ENCODE measurements around the gene TEX44. TPM values are rescaled to one million over a fixed set of nuclear protein-coding genes. Genes with fewer than 3 reads are reported as not detected.

Gene TEX44
- total RNA-seq, 2 experiments from 2014 or later, result not detected

DNA sequence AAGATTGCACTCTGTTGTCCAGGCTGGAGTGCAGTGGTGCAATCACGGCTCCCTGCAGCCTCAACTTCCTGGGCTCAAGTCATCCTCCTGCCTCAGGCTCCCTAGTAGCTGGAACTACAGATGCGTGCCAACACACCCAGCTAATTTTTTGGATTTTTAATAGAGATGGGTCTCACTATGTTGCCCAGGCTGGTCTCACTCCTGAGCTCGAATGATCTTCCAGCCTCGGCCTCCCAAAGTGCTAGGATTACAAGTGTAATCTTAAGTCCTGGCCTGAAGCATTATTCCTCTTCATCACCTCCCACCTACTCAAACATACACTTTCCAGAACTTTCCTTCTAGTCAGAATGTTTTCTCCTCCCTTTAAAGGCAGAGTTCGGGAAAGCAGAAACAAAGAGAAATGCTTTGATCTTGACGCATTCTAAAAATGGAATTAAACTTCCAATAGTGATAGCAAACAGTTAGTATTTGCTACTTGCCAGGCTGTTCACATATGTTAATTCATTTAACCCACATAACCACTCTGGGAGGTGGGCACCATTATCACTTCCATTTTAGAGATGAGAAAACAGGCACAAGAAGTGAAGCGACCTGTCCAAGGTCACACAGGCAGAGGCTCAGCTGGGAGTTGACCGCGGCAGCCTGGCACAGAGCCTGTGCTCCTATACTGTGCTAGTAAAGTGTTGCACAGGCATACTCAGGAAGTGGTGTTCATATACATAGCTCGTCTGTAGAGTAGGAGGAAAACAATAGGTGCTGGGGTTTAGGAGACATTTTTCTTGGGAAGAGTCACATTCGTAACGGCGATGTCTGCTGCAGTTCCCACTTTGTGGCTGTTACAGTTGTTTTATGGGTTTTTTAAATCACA, 24.6 kb downstream of the TEX44 start:
- H3K9me3 Mint-ChIP-seq (ENCODE audit: low read depth), result no peaks in the 10 kb centered on the region
- CTCF ChIA-PET, result interaction anchor here (0.6 to 2.4 kb wide), 6 partner anchors 11 to 153 kb away, joined by 3 to 12 read pairs (median 3); partner anchors contain the start of gene NCL
- no peak overlapping the region for H3K4me3 Mint-ChIP-seq
- POLR2A ChIA-PET, result interaction anchor here (0.7 to 1.1 kb wide), 2 partner anchors 95 to 111 kb away, joined by 3 read pairs; no protein-coding TSS in a partner anchor
- no peaks in the 10 kb centered on the region for H3K36me3 Mint-ChIP-seq (ENCODE audit: low read depth)
- ATAC-seq (no peak), DNase-seq (no peak)
- intact Hi-C loops (cut with DNase I, micrococcal nuclease), result no loop called here
- peak overlapping the region; percentile 59 for H3K27ac Mint-ChIP-seq
- H3K27me3 Mint-ChIP-seq, result no peaks in the 10 kb centered on the region
- peaks cover 56% of the 10 kb centered on the region for H3K4me1 Mint-ChIP-seq

DNA sequence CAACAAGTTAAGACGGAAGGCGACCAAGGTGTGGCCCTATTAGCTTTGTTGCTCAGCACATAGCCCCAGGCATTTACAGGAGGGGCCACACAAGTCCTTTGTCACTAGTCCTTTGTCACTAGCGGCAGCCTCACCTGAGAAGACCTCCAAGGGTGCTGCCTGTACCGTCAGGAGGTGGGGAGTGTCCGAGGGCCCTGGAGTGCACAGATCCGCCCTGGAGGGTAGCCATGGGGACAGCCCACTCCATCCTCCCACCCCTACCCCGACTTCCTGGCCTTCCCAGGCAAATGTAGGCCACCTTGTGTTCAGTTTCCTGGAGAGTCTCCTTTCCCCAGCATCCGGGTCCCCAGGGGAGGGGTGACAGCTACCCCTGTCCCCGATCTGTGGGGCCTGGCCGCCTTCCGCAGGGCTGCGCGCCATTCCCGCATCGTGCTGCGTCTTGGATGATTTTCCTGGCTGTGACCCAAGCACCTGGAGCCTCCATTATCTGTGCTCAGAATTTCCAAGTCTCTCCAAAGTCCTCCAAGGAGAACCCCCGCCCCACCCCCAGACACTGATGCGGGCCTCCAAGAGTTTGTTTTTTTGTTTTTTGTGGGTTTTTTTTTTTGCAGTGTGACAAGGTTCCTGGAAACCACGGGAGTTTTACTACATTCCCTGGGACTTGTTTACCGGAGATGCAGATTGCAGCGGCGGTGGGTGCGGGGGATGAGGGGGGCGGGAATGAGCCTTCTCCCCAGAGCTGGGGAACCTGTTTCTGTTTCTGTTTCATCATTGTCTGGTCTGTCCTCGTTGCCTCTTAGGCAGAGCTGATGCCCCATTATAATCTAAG, 28.6 kb downstream of the TEX44 start:
- CTCF ChIA-PET, result interaction anchor here (1.1 to 1.6 kb wide), 3 partner anchors 9 to 93 kb away, joined by 3 to 8 read pairs (median 8); no protein-coding TSS in a partner anchor

DNA sequence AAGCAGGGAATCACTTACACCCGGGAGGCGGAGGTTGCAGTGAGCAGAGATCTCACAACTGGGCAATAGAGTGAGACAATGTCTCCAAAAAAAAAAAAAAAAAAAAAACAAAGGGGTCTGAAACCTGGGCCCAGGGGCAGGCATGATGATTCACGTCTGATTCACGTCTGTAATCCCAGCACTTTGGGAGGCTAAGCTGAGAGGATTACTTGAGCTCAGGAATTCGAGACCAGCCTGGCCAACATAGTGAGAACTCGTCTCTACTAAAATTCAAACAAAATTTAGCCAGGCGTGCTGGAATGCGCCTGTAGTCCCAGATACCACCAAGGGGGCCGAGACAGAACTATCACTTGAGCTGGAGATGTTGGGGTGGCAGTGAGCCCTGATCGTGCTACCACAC, 30.3 kb downstream of the TEX44 start:
- Mint-ChIP-seq H3K4me3 (no peak overlapping the region), H3K9me3 (ENCODE audit: low read depth) (no peaks in the 10 kb centered on the region), H3K27ac (no peak overlapping the region), H3K36me3 (ENCODE audit: low read depth) (no peaks in the 10 kb centered on the region), H3K27me3 (no peaks in the 10 kb centered on the region), H3K4me1 (peaks cover 29% of the 10 kb centered on the region)
- ChIA-PET POLR2A (interaction anchor here (0.6 kb wide), 1 partner anchor 91 kb away, joined by 5 read pairs; no protein-coding TSS in a partner anchor), CTCF (interaction anchor here (0.6 to 2.8 kb wide), 3 partner anchors 10 to 139 kb away, joined by 3 to 8 read pairs (median 3); no protein-coding TSS in a partner anchor)
- no peak for DNase-seq
- intact Hi-C loops (cut with DNase I, micrococcal nuclease), result no loop called here
- no peak for ATAC-seq

More for the DNA sequence above, 28.6 kb downstream of the TEX44 start:
- DNase-seq, result peak; percentile 76
- no peaks in the 10 kb centered on the region for H3K36me3 Mint-ChIP-seq (ENCODE audit: low read depth)
- ATAC-seq, result peak; percentile 85
- peaks cover 38% of the 10 kb centered on the region for H3K4me1 Mint-ChIP-seq
- peak overlapping the region; percentile 1 for H3K4me3 Mint-ChIP-seq
- intact Hi-C loops (cut with DNase I, micrococcal nuclease), result no loop called here
- POLR2A ChIA-PET, result no interaction called here
- no peaks in the 10 kb centered on the region for H3K9me3 Mint-ChIP-seq (ENCODE audit: low read depth)
- no peaks in the 10 kb centered on the region for H3K27me3 Mint-ChIP-seq
- H3K27ac Mint-ChIP-seq, result peak overlapping the region; percentile 73

DNA sequence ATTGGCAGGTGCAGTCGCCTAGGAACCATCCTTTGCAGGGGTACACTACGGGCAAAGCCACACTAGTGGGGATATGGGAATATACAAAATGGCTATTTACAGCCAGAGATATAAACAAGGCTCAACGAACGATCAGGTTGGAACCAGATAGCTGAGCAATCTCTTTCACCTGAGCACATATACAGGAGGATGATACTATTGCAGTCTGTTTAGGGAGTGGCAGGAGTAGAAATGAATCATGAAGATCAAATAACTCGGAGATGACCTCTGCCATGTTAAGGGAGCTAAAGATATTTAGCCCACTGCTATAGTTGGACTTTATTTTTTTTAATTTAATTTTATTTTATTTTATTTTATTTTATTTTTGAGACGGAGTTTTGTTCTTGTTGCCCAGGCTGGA, 33.8 kb downstream of the TEX44 start:
- ATAC-seq, result no peak
- Mint-ChIP-seq H3K9me3 (ENCODE audit: low read depth) (no peaks in the 10 kb centered on the region), H3K36me3 (ENCODE audit: low read depth) (no peaks in the 10 kb centered on the region), H3K4me3 (no peak overlapping the region), H3K4me1 (peaks cover 20% of the 10 kb centered on the region), H3K27ac (no peak overlapping the region), H3K27me3 (no peaks in the 10 kb centered on the region)
- ChIA-PET CTCF (interaction anchor here (0.7 to 2.7 kb wide), 2 partner anchors 16 to 47 kb away, joined by 3 to 11 read pairs; no protein-coding TSS in a partner anchor), POLR2A (no interaction called here)
- intact Hi-C loops (cut with DNase I, micrococcal nuclease), result no loop called here
- no peak for DNase-seq

GRCh38 chr2:231627384-231628120, 34.9 kb downstream of the TEX44 start:
- POLR2A ChIA-PET, result interaction anchor here (0.6 kb wide), 1 partner anchor 19 kb away, joined by 6 read pairs; no protein-coding TSS in a partner anchor
- DNase-seq (no peak), ATAC-seq (no peak)
- Mint-ChIP-seq H3K36me3 (ENCODE audit: low read depth) (no peaks in the 10 kb centered on the region), H3K4me3 (no peak overlapping the region), H3K27ac (peak overlapping the region; percentile 37), H3K9me3 (ENCODE audit: low read depth) (no peaks in the 10 kb centered on the region), H3K27me3 (no peaks in the 10 kb centered on the region), H3K4me1 (peaks cover 11% of the 10 kb centered on the region)
- CTCF ChIA-PET, result interaction anchor here (0.7 to 2.7 kb wide), 6 partner anchors 14 to 87 kb away, joined by 3 to 11 read pairs (median 4); no protein-coding TSS in a partner anchor
- intact Hi-C loops (cut with DNase I, micrococcal nuclease), result no loop called here

DNA sequence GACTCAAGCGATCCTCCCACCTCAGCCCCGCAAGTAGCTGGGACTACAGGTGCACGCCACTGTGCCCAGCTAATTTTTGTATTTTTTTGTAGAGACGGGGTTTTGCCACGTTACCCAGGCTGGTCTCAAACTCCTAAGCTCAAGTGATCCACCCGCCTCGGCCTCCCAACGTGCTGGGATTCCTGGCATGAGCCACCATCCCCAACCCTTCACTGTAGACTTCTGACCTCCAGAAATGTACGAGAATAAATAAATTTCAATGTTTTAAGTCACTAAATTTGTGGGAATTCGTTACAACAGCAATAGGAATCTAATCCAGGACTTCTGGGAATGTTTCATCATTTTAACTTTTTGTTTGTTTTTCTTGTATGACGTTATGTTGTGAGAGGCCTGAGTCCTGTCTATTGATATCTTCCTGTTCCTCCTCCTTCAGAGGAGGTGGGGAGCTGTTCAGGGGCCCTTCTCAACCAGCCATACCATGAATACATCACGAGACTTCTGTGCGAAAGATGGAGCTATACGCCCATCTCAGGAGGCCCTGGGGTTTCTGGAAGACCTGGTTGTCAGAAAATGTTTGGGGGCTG, 40.0 kb downstream of the TEX44 start:
- Mint-ChIP-seq H3K27me3 (no peaks in the 10 kb centered on the region), H3K27ac (no peak overlapping the region), H3K36me3 (ENCODE audit: low read depth) (no peaks in the 10 kb centered on the region), H3K4me3 (no peak overlapping the region), H3K9me3 (ENCODE audit: low read depth) (no peaks in the 10 kb centered on the region), H3K4me1 (peaks cover 16% of the 10 kb centered on the region)
- ChIA-PET POLR2A (interaction anchor here (1.0 kb wide), 1 partner anchor 12 kb away, joined by 3 read pairs; no protein-coding TSS in a partner anchor), CTCF (interaction anchor here (0.8 to 1.1 kb wide), 5 partner anchors 10 to 82 kb away, joined by 3 to 8 read pairs (median 4); no protein-coding TSS in a partner anchor)
- DNase-seq, result no peak
- intact Hi-C loops (cut with DNase I, micrococcal nuclease), result no loop called here
- no peak for ATAC-seq

- intact Hi-C loops (cut with DNase I, micrococcal nuclease), result no loop called here
- Mint-ChIP-seq H3K36me3 (ENCODE audit: low read depth) (no peaks in the 10 kb centered on the region), H3K9me3 (ENCODE audit: low read depth) (no peaks in the 10 kb centered on the region), H3K27ac (peak overlapping the region; percentile 29), H3K27me3 (no peaks in the 10 kb centered on the region), H3K4me3 (no peak overlapping the region), H3K4me1 (peaks cover 10% of the 10 kb centered on the region)
- CTCF ChIA-PET, result interaction anchor here (0.6 to 1.1 kb wide), 5 partner anchors 10 to 73 kb away, joined by 3 to 8 read pairs (median 4); no protein-coding TSS in a partner anchor
- DNase-seq (no peak), ATAC-seq (peak; percentile 73)
- POLR2A ChIA-PET, result interaction anchor here (1.0 kb wide), 1 partner anchor 13 kb away, joined by 3 read pairs; no protein-coding TSS in a partner anchor
These were observed 40.7 kb downstream of the TEX44 start for GRCh38 chr2:231633241-231633976.

GRCh38 chr2:231634412-231634811, 41.7 kb downstream of the TEX44 start:
- Mint-ChIP-seq H3K9me3 (ENCODE audit: low read depth) (no peaks in the 10 kb centered on the region), H3K4me1 (peaks cover 10% of the 10 kb centered on the region), H3K27me3 (no peaks in the 10 kb centered on the region), H3K36me3 (ENCODE audit: low read depth) (no peaks in the 10 kb centered on the region), H3K27ac (no peak overlapping the region), H3K4me3 (no peak overlapping the region)
- intact Hi-C loops (cut with DNase I, micrococcal nuclease), result no loop called here
- ChIA-PET POLR2A (no interaction called here), CTCF (no interaction called here)
- DNase-seq (no peak), ATAC-seq (no peak)

GRCh38 chr2:231634951-231635875, 42.5 kb downstream of the TEX44 start:
- no peak overlapping the region for H3K4me3 Mint-ChIP-seq
- peaks cover 10% of the 10 kb centered on the region for H3K4me1 Mint-ChIP-seq
- H3K36me3 Mint-ChIP-seq (ENCODE audit: low read depth), result no peaks in the 10 kb centered on the region
- ATAC-seq (no peak), DNase-seq (no peak)
- no peak overlapping the region for H3K27ac Mint-ChIP-seq
- no peaks in the 10 kb centered on the region for H3K9me3 Mint-ChIP-seq (ENCODE audit: low read depth)
- ChIA-PET POLR2A (no interaction called here), CTCF (no interaction called here)
- no peaks in the 10 kb centered on the region for H3K27me3 Mint-ChIP-seq
- intact Hi-C loops (cut with DNase I, micrococcal nuclease), result no loop called here
